ENCODE data around the gene SF3B2.

The SF3B2 gene

GRCh38 chr11:66051766-66052663 is at the start of gene SF3B2:
Gene SF3B2, plus strand, starts transcription at chr11:66052364. Its CDS starts 21 bp downstream, at chr11:66052385.
- TF ChIP-seq CTCF (IDR thresholded peaks at IDR 0.05; ENCODE audit: borderline replicate concordance, extremely low read depth, low read length, poor library complexity, severe bottlenecking) (no peak), EZH2 (IDR thresholded peaks at IDR 0.05; ENCODE audit: borderline replicate concordance, low read depth, low read length, severe bottlenecking) (no peak)
- H4K20me1 ChIP-seq (ENCODE audit: insufficient read depth, low read length) = peaks cover 15% of the 10 kb centered on the region; the same call in 1 of the 2 replicates
- no peaks in the 10 kb centered on the region for H3K9me3 ChIP-seq (ENCODE audit: insufficient read depth, low read length, severe bottlenecking)
- DNase-seq (peak; percentile 98), ATAC-seq (ENCODE audit: insufficient read depth, low read depth) (peak; percentile 98)
- peaks cover 32% of the 10 kb centered on the region for H3K4me1 ChIP-seq (ENCODE audit: insufficient read depth, low read length)
- peaks cover 46% of the 10 kb centered on the region for H3K36me3 ChIP-seq (ENCODE audit: insufficient read depth, low read length)
- H3K4me2 ChIP-seq (ENCODE audit: insufficient read depth, low read length) = peak within 1 kb of the TSS; percentile 97
- H3K27me3 ChIP-seq (ENCODE audit: insufficient read depth, low read length, poor library complexity) = no peaks in the 10 kb centered on the region
- peak within 1 kb of the TSS; percentile 70 to 83 for H3K4me3 ChIP-seq (ENCODE audit: low read depth in 1 of 2, low read length in 2 of 2)
- peaks cover 38% of the 10 kb centered on the region for H3K79me2 ChIP-seq (ENCODE audit: insufficient read depth, low read length)
- peak within 1 kb of the TSS; percentile 97 for H2AFZ ChIP-seq (ENCODE audit: low read depth, low read length)
- peak within 1 kb of the TSS; percentile 77 for H3K9ac ChIP-seq (ENCODE audit: low read depth, low read length)
- peak within 1 kb of the TSS; percentile 79 for H3K27ac ChIP-seq (ENCODE audit: low read length)

- peaks cover 50% of the 10 kb centered on the region for H3K79me2 ChIP-seq (ENCODE audit: insufficient read depth, low read length)
- peak; percentile 55 for ATAC-seq (ENCODE audit: insufficient read depth, low read depth)
These were observed 49.4 kb upstream of the SF3B2 start for GRCh38 chr11:66002648-66003225.

GRCh38 chr11:66003291-66003690 is 48.9 kb upstream of the SF3B2 start:
- Histone ChIP-seq H2AFZ (ENCODE audit: low read depth, low read length) (no peak overlapping the region), H3K4me2 (ENCODE audit: insufficient read depth, low read length) (peak overlapping the region; percentile 71), H3K4me3 (ENCODE audit: low read depth in 1 of 2, low read length in 2 of 2) (peak overlapping the region; percentile 77 to 92), H3K36me3 (ENCODE audit: insufficient read depth, low read length) (peaks cover 50% of the 10 kb centered on the region), H3K27ac (ENCODE audit: low read length) (peak overlapping the region; percentile 88), H3K9me3 (ENCODE audit: insufficient read depth, low read length, severe bottlenecking) (no peaks in the 10 kb centered on the region), H4K20me1 (ENCODE audit: insufficient read depth, low read length) (peaks cover 43% of the 10 kb centered on the region), H3K4me1 (ENCODE audit: insufficient read depth, low read length) (peaks cover 47% of the 10 kb centered on the region), H3K27me3 (ENCODE audit: insufficient read depth, low read length, poor library complexity) (no peaks in the 10 kb centered on the region), H3K9ac (ENCODE audit: low read depth, low read length) (peak overlapping the region; percentile 74), H3K79me2 (ENCODE audit: insufficient read depth, low read length) (peaks cover 50% of the 10 kb centered on the region)
- DNase-seq (no peak), ATAC-seq (ENCODE audit: insufficient read depth, low read depth) (no peak)
- TF ChIP-seq CTCF (IDR thresholded peaks at IDR 0.05; ENCODE audit: borderline replicate concordance, extremely low read depth, low read length, poor library complexity, severe bottlenecking) (no peak), EZH2 (IDR thresholded peaks at IDR 0.05; ENCODE audit: borderline replicate concordance, low read depth, low read length, severe bottlenecking) (no peak)

More at GRCh38 chr11:66002648-66003225, 49.4 kb upstream of the SF3B2 start:
- H3K27me3 ChIP-seq (ENCODE audit: insufficient read depth, low read length, poor library complexity) = no peaks in the 10 kb centered on the region
- H3K36me3 ChIP-seq (ENCODE audit: insufficient read depth, low read length) = peaks cover 56% of the 10 kb centered on the region
- peak overlapping the region; percentile 88 for H3K27ac ChIP-seq (ENCODE audit: low read length)
- H3K9ac ChIP-seq (ENCODE audit: low read depth, low read length) = peak overlapping the region; percentile 74
- peak overlapping the region; percentile 77 to 92 for H3K4me3 ChIP-seq (ENCODE audit: low read depth in 1 of 2, low read length in 2 of 2)
- TF ChIP-seq CTCF (IDR thresholded peaks at IDR 0.05; ENCODE audit: borderline replicate concordance, extremely low read depth, low read length, poor library complexity, severe bottlenecking) (no peak), EZH2 (IDR thresholded peaks at IDR 0.05; ENCODE audit: borderline replicate concordance, low read depth, low read length, severe bottlenecking) (no peak)
- H3K9me3 ChIP-seq (ENCODE audit: insufficient read depth, low read length, severe bottlenecking) = no peaks in the 10 kb centered on the region
- peaks cover 46% of the 10 kb centered on the region for H3K4me1 ChIP-seq (ENCODE audit: insufficient read depth, low read length)
- H2AFZ ChIP-seq (ENCODE audit: low read depth, low read length) = peak overlapping the region; percentile 84
- peak overlapping the region; percentile 71 for H3K4me2 ChIP-seq (ENCODE audit: insufficient read depth, low read length)
- DNase-seq = no peak
- H4K20me1 ChIP-seq (ENCODE audit: insufficient read depth, low read length) = peaks cover 42% of the 10 kb centered on the region

Data from DND-41 (cell line).